Neural cell (in vitro differentiated cells): ENCODE measurements around the gene ZBTB42.

Experiments
- EP300 ChIP-seq: fragments of 450-650 bp; conservative IDR thresholded peaks from 2 replicates; pipeline ENCODE4 v1.6.1; 2014; ENCODE audit warnings: antibody characterized with exemption, mild to moderate bottlenecking, moderate library complexity; ENCODE audit not compliant: poor library complexity, severe bottlenecking
- EZH2 ChIP-seq: fragments of 200-600, 300-800 bp; shearing (Covaris generic), sonication (generic); IDR thresholded peaks from 2 replicates; pipeline ENCODE4 v1.6.1; 2014; ENCODE audit warnings: antibody characterized with exemption, low read length, borderline replicate concordance, mild to moderate bottlenecking; ENCODE audit not compliant: insufficient read depth, poor library complexity, severe bottlenecking
- MXI1 ChIP-seq: fragments of 450-650 bp; conservative IDR thresholded peaks from 2 replicates; pipeline ENCODE4 v1.6.1; 2014; ENCODE audit warnings: antibody characterized with exemption, mild to moderate bottlenecking; ENCODE audit not compliant: poor library complexity, severe bottlenecking
- POLR2AphosphoS5 ChIP-seq: IDR thresholded peaks from 2 replicates; pipeline ENCODE4 v1.6.1; 2012
- REST ChIP-seq: IDR thresholded peaks from 2 replicates; pipeline ENCODE4 v1.6.1; 2012; ENCODE audit warnings: borderline replicate concordance
- TAF1 ChIP-seq: IDR thresholded peaks from 2 replicates; pipeline ENCODE4 v1.6.1; 2012; ENCODE audit warnings: low read depth
- TF ChIP-seq, protein P1 (sequence below): fragments of 450-650 bp; IDR thresholded peaks from 2 replicates; pipeline ENCODE4 v1.5.1; 2014; ENCODE audit warnings: antibody characterized with exemption, mild to moderate bottlenecking, moderate library complexity; ENCODE audit not compliant: poor library complexity, severe bottlenecking

- TF ChIP-seq, protein P1, sequence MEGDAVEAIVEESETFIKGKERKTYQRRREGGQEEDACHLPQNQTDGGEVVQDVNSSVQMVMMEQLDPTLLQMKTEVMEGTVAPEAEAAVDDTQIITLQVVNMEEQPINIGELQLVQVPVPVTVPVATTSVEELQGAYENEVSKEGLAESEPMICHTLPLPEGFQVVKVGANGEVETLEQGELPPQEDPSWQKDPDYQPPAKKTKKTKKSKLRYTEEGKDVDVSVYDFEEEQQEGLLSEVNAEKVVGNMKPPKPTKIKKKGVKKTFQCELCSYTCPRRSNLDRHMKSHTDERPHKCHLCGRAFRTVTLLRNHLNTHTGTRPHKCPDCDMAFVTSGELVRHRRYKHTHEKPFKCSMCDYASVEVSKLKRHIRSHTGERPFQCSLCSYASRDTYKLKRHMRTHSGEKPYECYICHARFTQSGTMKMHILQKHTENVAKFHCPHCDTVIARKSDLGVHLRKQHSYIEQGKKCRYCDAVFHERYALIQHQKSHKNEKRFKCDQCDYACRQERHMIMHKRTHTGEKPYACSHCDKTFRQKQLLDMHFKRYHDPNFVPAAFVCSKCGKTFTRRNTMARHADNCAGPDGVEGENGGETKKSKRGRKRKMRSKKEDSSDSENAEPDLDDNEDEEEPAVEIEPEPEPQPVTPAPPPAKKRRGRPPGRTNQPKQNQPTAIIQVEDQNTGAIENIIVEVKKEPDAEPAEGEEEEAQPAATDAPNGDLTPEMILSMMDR, result no peak
- TF ChIP-seq POLR2AphosphoS5 (no peak), REST (no peak), MXI1 (no peak), EZH2 (no peak), EP300 (no peak), TAF1 (no peak)
These were observed 18.5 kb downstream of the ZBTB42 start for GRCh38 chr14:104819361-104819781.
